Inflammatory macrophage treated with lipopolysaccharide for 1 hour (primary cell): Measurements from ENCODE around the gene PRR7.
"Not testable (repeated sequence)": the region's sequence is repeated elsewhere in the genome, so short reads cannot be mapped to it uniquely, and the experiment has no call there.

Source experiments
- DNase-seq, 2 donors: peaks; one replicate each; pipeline ENCODE4 v3.0.0-alpha.2; 2020 to 2022

The PRR7 gene, protein sequence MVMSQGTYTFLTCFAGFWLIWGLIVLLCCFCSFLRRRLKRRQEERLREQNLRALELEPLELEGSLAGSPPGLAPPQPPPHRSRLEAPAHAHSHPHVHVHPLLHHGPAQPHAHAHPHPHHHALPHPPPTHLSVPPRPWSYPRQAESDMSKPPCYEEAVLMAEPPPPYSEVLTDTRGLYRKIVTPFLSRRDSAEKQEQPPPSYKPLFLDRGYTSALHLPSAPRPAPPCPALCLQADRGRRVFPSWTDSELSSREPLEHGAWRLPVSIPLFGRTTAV

DNA sequence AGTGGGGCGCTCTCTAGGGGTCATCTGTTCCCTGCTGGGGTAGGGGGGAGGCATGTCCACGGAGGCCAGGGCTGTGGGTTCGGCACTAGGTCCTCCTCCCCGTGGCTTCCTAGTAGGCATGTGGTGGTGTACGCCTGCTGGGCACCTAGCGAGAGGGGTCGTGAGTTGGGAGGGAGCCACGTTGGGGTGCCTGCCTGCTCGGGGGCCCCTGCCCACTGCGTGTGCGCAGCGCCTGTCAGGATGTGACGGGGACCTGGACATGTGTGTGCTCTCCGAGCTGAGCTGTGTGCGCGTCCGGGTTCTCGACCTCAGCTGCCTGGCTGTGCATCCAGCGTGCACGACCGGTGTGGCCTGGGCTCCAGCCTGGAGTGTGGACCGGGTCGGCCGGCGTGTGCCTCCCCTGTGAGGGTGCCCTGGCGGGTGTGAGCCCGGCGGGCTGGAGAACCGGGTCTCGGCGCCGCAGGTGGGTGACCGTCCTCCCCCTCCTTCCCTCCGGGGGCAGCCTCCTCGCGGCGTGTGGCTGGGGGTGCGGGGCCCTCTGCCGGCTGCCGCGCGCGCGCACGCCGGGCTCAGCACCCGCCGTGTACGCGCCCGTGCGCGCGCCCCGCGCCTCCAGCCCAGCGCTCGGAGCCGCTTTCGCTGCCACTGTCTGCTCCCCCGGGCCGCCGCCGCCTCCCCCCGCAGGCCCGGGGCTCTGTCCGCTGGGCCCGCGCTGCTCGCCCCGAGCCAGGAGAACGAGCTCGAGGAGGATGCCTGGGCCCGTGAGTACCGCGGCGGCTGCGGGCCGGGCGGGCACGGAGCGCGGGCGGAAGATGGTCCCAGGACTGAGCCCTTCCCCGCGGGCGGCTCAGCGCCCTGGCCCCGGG lies at the start of gene PRR7:
PRR7 (plus strand) TSS at position 615 of the 866 bp plus-strand sequence. CDS start 8,254 bp downstream, outside the sequence.
- DNase-seq: no peak

DNA sequence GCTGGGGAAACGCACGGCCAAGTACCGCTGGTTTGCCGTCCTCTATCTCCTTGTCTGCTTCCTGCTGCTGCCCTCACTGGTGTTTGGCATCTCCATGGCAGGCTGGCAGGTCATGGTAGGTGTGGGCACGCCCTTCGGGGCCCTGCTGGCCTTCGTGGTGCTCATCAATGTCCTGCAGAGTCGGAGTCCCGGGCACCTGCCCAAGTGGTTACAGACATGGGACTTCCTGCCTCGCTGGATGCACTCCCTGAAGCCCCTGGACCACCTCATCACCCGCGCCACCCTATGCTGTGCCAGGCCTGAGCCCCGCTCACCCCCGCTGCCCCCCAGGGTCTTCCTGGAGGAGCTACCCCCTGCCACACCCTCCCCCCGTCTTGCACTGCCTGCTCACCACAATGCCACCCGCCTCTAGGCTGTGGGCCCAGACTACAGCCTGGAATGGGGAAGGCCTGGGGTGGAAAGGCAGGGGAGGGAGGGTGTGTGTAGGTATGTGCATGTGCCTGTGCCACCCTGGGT lies 48.7 kb upstream of the PRR7 start:
- DNase-seq: no peak

DNA sequence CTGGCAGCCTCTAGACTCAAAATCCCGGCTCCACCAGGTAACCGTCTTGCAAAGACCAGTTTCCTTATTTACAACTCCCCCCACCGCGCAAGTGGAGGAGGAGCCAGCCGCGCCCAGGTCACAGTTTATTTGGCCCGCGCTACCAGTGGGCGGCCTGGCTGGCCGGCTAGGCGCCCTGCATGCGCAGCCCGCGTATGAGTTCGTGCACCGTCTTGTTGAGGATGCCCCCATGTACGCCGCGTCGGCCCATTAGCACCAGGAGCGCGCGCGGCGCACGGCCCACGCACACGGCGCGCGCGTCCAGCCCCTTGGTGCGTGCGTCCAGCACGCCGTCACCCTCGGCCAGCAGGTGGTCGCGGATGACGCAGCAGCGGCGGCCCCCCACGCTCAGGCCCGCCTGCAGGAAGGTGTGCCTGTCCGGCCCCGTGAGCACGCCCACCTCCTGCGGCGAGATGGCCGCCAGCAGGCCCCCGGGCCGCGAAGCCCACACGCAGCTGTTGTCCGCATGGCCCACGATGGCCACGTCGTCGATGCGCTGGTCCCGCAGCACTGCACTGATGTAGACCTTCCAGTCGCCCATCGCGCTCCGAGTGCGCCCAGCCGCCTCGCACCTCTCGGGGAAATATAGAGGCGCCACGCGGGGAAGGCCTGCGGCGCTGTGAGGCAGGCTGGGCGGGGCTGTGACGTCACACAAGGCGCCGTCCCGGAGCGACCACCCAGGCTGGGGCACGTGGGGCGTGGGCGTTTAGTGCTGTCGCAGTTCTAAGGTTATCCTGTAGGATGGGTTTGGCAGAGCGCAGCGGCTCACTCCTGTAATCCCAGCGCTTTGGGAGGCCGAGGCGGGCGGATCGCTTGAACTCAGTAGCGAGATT lies 46.4 kb upstream of the PRR7 start, which contains the start of gene PFN3:
PFN3 (minus strand) TSS at position 665 of the 872 bp plus-strand sequence; CDS start at position 580, 85 bp downstream.
- no peak for DNase-seq

DNA sequence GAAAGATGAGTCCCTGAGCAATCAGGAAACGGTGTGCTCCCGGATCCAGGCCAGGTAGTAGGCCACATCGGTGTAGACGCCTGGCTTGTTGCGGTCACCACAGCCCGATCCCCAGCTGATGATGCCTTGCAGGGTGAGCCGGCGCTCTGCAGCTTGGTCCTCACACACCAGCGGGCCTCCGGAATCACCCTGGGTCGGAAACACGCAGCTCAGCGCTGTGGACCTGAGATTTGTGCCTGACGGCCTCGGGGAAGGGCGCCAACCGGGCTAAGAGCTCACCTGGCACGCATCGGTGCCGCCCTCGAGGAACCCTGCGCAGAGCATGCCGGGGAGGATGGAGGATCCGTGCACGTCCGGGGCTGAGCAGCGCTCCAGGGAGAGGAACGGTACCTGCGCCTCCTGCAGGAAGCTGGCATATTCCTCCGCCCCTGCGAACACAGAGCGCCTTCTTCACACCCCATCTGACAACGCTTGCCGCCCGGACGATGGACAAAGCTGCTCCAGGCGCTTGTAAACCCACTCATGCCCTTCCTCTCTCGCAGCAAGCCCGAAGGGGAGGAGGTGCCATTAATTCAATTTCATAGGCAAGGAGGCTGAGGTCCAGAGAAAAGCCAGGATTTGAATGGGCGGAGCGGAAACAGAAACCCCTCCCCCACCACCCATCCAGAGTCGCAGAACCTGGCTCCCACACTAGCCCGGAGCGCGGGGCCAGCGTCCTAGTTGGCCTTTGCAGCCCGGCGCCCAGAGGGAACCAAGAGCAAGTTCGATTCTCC lies 44.2 kb upstream of the PRR7 start:
- DNase-seq: no peak

DNA sequence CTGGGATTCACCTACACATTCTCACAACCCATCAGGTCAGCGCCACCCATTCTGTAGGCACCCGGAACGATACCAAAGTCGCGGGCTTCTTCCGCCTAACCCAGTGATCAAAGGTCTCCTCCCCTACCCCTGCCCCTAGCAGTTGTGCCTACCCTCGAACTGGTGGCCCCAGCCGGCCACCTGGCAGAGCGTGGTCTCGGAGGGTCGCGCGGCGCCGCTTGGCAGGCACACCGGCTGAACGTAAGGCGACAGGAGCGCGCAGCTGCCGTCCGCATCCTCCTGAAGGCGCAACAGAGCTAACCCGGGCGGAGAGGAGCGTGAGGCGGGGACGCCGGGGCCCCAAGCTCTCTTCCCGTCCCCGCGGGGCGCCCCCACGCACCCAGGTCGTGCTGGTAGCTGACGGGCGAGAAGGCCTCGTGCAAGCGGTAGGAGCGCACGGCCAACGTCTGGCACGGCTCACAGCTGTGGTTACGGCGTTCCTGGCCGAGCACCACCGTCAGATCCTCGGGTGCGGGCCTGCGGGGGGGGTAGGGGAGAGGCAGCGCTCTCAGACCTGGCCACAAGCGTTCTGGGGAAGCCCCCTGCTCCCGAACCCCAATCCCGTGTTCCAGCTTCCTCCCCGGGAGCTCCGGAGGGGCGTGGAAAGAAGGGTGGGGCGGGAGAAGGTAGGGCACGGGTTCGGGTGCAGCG lies 43.4 kb upstream of the PRR7 start:
- no peak for DNase-seq

DNA sequence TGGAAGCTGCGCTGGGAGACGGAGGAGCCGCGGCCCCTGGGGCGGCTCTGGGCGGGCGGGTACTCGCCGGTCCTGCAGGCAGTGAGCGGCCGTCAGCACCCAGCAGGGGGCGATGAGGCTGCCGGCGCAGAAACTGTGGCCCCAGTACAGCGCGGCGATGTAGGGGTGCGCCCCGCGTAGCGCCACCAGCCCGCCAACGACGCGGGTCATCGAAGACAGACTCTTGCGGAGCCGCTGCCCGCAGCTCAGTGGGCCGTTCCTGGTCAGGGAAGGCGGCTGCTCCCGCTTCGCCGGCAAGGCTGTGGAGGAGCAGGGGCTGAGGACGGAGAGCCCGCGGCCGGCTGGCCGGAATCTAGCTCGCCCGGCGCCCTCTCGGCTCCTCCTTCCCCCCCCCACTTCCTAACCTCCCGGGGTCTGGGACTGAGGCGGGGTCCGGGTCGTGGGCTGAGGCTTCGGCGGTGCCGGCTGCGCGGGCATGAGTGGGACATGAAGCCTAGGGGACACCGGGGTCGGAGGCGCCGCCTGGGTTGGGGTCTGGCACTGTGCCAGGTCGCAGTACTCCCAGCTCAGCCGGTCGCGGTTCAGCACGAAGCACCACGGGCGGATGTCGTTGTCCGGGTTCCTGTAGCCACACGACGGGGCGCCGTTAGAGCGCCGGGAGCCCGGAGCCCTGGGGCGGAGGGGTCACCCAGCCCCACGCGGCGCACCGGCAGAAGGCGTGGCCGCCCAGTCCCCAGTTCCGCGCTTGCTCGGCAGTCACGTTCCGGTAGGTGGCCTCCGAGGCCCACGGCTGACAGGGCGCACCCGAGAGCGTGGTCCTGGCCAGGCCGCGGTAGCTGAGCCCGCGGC lies 42.6 kb upstream of the PRR7 start:
- peak; percentile 62 to 76 for DNase-seq

DNA sequence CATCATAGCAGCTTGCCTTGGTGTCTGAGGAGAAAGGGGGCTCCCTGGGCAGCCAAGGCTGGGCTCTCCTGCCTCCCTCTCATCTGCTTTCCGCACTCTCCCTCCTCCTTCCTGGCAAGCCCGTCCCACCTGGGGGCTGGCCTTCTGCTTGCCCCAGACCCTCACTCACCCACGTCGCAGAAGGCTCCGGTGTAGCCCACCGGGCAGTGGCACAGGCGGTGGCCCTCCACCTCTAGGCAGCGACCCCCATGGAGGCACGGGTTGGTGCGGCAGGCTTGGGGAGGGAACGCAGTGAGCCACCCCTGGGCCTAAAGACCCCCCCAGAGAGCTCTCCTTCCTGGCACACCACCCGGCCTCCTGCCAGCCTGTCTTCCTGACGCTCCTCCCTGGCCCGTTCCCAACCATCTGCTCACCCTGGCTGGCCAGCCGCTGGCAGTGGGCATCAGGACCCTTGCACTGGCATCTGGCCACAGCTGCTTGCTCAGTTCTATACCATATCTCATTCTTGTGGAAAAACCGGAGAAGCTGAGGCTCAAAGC lies 41.9 kb upstream of the PRR7 start:
- no peak for DNase-seq

DNA sequence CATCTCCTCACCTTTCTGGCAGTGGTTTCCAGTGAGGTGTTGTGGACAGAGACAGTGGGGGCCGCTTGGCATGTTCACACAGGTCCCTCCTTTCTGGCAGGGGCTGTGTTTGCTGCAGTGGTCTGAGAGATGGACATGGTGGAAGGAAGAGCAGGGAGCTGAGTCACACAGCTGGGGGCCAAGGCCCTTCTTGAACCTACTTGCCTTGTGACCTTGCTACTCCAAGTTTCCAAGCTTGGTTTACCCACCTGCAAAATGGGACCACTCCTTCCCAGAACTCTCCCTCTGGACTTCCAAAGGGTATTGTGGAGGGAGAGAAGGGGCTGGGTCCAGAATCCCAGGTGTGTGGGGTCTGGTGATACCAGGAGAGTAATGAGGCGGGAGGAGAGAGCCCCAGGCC lies 41.3 kb upstream of the PRR7 start:
- no peak for DNase-seq

DNA sequence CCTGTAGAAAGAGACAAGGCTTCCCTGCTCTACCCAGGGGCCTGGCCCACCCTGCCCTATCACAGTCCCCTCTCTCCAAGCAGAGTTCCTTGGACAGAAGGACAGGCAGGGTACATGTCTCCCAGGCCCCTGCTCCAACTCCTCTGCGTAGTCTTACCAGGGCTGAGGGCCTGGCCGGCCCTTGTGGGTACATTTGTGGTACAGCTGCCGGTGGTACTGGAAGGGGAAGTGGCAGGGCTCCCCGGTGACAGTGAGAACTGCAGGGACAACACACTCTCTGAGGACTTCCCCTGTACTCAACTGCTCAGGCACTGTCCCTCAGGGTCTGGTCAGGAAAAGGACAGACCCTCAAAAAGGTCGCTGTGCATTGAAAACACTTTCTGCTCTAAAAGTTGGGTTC lies 40.8 kb upstream of the PRR7 start:
- peak; percentile 59 for DNase-seq

DNA sequence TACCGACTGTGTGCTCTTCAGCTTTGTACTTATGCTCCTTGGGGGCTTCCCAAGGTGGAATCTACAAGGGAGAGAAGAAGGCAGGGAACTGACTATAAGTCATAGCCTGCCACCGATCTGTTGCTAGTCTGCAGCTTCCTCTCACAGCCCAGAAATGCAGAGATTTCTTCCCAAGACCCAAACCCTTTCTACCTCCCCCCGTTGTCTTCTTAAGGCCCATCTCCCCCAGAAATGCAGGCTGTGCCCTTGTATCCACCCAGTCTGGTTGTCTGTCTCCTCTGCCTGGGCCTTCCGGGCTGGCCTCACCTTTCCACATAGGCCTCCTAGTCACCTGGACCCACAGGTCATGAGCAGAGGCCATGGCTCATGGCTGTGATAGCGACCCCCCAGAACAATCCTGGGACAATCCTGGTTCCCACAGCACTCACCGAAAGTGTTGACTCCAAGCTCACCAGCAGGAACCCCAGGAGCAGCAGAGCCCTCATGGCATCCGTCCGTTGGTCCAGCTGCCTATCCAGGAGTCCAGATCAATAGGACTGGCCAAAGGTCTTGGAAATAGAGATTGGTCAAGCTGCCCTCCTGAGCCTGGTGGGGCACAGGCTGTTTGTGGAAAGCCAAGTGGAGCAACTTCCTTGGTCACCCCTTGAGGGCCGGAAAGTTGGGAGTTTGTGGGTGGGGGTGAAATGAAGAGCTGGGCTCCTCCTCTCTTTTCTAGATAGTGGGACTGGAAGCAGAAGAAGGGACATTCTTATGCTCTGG lies 37.4 kb upstream of the PRR7 start, which contains the start of gene F12:
F12 (minus strand) TSS at position 522 of the 759 bp plus-strand sequence; CDS start at position 485, 37 bp downstream.
- DNase-seq: no peak

DNA sequence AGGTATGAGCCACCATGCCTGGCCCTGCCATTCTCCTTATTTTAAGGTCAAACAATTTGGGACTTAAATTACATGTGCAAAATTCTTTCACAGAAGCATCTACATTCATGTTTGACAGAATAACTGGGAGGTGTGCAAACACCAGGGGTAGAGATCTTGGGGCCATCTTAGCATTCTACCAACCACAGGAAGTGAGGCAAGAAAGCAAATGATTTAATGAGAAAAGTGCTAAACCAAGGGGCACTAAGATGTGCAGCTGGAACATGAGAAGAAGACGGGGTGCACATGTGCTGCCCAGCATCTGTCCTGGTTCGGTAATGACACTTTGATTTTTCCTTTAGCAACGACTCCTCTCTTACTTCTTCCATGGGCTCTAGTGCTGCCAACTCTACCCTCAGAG lies 36.0 kb upstream of the PRR7 start:
- no peak for DNase-seq

DNA sequence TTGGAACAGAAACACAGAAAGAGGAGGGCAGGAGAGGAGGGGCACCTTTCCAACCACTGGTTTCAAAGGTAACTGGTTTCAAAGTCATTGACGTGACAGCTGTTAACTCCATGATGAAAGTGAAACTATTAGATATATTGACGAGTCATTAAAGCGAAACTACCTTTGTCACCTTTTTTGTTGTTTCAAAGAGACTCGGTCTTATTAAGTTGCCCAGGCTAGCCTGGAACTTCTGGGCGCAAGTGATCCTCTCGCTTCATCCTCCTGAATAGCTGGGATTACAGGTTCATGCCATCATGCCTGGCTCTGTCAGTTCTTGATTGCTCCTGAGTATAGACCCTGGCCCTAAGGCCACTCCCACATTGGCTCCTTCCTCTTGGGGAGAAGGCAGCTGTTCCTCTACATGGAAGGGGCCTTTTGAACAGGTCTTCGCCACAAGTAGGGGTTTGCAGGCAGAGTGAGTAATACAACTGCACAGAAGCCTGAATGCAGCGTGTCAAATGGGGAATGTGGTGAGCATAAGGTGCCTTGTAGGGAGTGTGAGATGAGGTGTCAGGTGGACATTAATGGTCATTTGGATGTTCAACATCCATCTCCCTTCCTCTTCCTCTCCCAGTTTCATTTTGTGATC lies 33.9 kb upstream of the PRR7 start:
- DNase-seq: no peak

DNA sequence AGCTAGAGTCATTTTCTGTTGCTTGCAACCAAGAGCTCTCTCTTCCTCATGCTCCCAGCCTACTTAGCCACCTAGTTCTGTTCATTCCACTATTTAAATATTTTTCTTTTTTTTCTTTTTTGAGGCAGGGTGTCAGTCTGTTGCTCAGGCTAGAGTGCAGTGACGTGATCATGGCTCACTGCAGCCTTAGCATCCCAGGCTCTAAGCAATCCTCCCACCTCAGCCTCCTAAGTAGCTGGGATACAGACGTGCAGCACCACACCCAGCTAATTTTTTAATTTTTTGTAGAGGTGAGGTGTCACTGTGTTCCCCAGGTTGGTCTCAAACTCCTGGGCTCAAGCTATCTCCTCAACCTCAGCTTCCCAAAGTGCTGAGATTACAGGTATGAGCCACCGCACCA lies 32.1 kb upstream of the PRR7 start:
- DNase-seq: no peak

DNA sequence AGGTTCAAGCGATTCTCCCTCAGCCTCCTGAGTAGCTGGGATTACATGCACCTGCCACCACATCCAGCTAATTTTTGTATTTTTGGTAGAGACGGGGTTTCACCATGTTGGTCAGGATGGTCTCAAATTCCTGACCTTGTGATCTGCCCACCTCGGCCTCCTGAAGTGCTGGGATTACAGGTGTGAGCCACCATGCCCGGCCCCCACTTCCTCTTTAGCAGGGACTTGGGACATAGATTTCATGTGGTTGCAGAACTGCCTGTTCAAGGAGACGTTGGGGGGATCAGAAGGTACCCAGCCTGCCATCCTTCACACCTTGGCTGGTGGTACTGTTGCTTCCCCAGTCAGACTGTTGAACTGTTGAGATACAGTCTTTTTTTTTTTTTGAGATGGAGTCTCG lies 29.5 kb upstream of the PRR7 start:
- not testable (repeated sequence) for DNase-seq

DNA sequence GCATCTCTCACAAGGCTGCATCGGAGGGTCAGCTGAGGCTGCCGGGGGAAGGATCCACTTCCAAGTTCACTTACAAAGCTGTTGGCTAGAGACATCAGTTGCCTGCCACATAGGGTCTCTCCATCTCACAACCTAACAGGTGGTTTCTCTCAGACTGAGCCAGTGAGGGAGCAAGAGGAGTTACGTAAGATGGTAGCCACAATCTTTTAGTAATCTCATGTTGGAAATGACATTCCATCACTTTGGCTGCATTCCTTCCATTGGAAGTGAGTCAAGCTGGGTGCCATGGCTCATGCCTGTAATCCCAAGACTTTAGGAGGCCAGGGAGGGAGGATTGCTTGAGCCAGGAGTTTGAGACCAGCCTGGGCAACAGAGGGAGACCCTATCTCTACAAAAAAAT lies 27.6 kb upstream of the PRR7 start:
- DNase-seq: no peak

DNA sequence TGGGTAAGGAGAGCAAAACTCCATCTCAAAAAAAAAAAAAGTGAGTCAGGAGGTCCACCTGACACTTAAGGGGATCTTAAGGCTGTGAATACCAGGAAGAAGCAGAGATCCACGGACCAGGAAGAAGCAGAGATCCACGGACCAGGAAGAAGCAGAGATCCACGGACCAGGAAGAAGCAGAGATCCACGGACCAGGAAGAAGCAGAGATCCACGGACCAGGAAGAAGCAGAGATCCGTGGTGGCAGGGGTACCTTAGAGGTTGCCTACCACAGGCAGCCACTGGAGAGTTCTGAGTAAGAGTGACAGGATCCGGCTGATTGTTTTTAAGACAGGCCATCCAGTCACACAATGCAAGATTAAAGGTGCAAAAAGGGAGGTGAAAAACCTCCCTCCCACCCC lies 26.1 kb upstream of the PRR7 start:
- not testable (repeated sequence) for DNase-seq

DNA sequence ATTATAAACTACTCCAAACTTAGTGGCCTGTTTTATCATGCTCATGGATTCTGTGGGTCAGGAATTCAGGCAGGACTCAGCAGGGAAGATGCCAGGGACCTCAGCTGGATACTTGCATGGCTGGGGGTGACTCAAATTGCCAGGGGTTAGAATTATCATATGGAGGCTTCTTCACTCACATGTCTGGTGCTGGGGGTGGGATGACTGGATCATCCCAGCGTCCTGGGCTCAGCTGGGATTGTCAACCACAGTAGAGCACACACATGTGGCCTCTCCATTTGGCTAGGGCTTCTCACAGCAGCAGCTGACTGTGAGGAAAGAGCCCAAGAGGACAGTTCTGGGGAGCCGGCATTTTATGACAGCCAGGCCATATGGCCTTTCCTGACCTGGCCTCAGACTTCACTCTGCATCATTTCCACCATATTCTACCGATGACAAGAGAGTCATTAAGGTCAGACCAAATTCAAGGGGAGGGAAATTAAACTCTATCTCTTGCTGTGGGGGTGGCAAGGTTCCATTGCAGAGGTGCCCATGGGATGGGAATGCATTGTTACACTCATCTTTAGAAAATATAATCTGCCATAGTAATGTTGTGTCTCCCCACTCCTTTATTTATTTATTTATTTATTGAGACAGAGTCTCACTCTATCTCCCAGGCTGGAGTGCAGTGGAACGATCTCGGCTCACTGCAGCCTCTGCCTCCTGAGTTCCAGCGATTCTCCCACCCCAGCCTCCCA lies 25.4 kb upstream of the PRR7 start:
- no peak for DNase-seq

DNA sequence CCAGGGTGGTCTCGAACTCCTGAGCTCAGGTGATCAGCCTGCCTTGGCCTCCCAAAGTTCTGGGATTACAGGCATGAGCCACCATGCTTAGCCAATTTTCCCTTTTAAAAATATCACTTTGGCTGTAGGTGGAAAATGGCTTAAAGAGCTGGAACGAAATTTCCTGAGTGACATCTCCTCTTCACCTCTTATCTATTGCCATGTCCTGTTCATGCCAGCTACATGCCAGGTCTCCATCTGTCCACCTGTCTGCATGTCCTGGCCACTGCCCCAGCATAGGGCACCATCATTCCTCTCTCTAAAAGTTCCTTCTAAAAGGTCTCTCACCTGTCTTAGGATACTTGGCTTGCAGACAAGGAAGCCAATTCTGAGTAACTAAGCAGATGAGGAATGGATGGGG lies 22.9 kb upstream of the PRR7 start:
- no peak for DNase-seq
